Upper lobe of left lung (tissue), 4 donors: Measurements from ENCODE around the gene KASH5.

ENCODE experiments used
- CTCF ChIP-seq, 6 experiments: fragments of 450-650 bp in 4 of 6; fragments of 200-600 bp in 2 of 6; sonication (generic) in 2 of 6; IDR thresholded peaks; one replicate each; pipeline ENCODE4 v1.5.1; 2016 to 2019; ENCODE audit warnings: antibody characterized with exemption in 6 of 6
- EP300 ChIP-seq, 4 donors: sonication (generic); formaldehyde crosslinking; IDR thresholded peaks; one replicate each; pipeline ENCODE4 v1.5.1; 2017; ENCODE audit warnings: antibody characterized with exemption in 4 of 4, control low read depth in 2 of 4
- POLR2A ChIP-seq, 4 donors: fragments of 450-650 bp; IDR thresholded peaks; one replicate each; pipeline ENCODE4 v1.5.1; 2016 to 2017; ENCODE audit warnings: antibody characterized with exemption in 4 of 4, mild to moderate bottlenecking in 2 of 4
- POLR2AphosphoS5 ChIP-seq, 2 donors: sonication (generic); formaldehyde crosslinking; IDR thresholded peaks; one replicate each; pipeline ENCODE4 v1.5.1; 2017; ENCODE audit warnings: antibody characterized with exemption in 2 of 2

GRCh38 chr19:49407482-49408015 is 19.5 kb downstream of the KASH5 start:
- TF ChIP-seq CTCF (IDR thresholded peaks at IDR 0.05): no peak
- no peak for TF ChIP-seq EP300 (IDR thresholded peaks at IDR 0.05)
- TF ChIP-seq POLR2AphosphoS5 (IDR thresholded peaks at IDR 0.05): no peak
- no peak for TF ChIP-seq POLR2A (IDR thresholded peaks at IDR 0.05)
